Activated CD8-positive, alpha-beta memory T cell treated with anti-CD3 and anti-CD28 coated beads for 1 hour (primary cell): ENCODE data around the gene MRPS24.

Source experiments
- DNase-seq, 2 donors: peaks; one replicate each; pipeline ENCODE4 v3.0.0-alpha.2; 2020; ENCODE audit warnings: low read depth in 1 of 2; ENCODE audit errors: extremely low read depth in 1 of 2

The MRPS24 gene

DNA sequence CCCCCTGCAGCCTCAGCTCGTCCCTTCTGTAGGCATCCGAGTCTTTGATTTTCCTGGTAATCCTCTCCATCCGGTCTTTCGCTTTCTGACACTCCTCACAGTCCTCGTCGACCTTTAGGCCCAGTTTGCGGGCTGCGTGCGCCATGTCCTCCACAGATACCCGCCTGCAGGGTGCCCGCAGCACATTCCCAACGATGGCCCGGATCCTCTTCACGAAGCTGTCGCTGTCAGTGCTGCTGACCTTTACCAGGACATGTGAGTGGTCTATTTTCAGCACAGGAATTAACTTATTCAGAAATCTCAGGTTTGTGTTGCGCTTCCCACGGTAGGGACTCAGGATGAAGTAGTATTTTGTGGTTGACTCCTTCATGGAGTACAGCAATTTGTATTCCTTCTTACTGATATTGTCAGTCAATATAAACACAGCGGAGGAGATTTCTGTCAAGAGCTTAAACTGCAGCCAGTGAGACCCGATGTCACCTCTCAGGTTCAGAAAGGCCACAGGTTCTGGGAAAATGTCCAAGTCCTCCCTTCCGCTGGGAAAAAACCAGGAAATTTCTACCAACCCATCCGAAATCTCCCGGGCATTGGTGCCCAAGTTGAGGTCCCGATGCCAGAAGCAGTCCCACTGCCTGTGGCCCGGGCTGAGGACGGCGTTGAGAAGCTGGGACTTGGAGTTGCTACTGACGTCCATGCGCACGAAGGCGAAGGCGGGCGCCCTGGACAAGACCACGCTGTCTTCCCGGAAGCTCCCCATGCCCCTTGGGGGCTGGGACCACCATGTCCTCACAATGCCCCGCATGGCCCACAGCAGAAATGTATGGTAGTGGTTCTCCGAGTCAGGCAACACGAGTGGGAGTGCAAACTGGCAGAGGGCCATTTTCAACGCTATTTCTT is 8.9 kb upstream of the MRPS24 start:
- DNase-seq = no peak

- DNase-seq = no peak
These were observed 7.8 kb upstream of the MRPS24 start for GRCh38 chr7:43876976-43877745.

DNA sequence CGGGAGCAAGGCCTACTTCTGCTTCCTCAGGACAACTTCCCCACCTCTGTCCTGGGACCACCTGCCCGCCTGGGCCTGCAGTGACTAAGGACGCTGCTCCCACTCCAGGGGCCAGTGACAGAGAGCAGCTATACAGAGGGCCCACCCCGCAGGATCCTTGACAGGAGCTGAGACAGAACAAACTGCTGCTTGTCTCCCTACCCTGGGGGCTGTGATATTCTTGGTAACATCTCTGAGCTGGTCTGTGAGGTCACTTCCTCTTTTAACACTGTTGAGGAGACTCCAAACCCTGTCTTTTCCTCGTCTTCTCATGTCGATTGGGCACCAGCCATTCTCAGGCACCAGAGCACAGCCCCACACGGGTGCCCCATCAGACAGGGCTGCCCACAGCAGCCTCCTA is 6.9 kb upstream of the MRPS24 start:
- no peak for DNase-seq

DNA sequence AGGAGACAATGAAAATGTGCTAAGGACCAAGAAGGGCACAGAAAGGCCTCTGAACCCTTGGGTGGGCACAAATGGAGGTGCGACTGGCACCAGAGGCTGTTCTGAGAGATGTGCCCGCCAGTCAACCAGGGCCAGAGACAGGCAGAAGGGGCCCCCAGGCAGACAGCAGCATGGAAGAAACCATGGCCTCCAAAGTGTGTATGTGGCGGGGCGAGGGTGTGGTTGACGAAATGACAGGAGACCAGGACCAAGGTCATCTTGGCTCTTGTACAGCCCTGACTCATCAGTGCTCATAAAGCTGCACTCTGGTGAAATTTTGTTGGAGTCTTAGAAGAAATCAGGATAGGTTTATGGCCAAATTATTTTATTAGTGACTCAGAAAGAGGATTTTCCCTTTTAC is 4.0 kb upstream of the MRPS24 start:
- DNase-seq = no peak

DNA sequence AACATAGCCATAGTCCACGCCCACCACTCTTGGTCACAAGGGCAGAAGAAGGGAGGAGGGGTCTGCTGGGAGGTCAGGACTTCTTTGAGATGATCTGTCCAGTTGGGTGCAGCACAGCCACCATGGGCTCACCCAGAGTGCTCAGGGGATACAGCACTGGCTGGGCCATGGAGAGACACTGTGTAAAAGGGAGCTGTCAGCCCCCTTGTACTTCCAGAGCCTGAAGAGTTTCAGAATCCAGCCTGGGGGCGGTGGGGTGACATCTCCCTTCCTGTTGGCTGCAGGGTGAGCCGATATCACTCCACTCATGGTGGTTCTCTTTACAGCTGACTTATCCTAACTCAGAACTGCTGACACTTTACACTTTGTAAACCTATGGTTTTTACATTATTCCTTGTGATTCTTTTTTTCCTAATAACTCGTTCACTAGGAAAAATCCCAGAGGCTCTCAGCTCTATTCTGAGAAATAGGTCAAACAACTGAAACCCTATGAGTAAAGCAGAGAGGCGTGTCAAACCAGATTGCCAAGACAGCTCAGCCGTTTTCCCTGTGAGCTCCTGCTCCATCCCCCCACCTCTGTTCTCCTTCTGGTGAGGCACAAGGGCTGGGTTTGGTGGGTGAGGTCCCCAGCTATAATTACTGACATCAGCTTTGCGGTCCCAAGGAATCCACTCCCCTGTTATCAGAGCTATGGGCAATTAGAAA is 3.2 kb upstream of the MRPS24 start:
- no peak for DNase-seq

DNA sequence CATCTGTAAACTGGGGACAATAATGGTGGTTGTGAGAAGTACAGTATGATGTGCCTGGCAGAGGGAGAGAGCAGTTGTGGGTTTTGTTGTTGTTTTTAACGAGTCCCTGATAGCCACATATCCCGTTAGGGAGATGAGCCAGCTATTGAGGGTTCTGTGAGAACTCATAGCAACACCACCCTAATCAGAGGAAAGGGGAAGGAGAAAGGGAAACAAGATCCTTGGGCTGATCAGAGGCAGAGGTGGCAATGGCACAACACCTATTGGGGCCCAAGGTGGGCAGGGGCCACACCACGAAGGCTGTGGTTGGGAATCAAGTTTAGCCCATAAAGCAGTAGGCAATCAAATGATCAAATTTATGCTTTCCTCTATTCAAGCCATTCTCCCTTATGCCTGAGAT is 1.7 kb upstream of the MRPS24 start:
- DNase-seq = no peak

- DNase-seq = no peak
These were observed 999 bp upstream of the MRPS24 start for GRCh38 chr7:43870316-43870715.

DNA sequence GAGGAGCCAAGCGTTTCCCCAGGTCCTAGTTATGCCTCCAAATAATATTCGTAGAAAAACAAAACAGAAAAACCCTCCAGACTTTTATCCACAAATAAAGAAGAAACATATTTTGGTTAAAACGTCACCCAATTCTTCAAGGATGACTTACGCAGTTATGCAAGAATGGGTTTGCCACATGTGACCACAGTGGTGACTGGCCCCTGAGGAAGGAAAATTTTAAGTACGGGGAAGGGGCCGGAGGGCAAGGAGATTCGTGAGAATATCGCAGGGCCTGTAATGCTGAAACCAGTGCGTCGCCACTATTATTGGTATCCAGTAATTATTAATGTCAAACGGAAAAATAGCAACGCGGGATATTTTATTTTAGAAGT is 537 bp upstream of the MRPS24 start:
- no peak for DNase-seq

DNA sequence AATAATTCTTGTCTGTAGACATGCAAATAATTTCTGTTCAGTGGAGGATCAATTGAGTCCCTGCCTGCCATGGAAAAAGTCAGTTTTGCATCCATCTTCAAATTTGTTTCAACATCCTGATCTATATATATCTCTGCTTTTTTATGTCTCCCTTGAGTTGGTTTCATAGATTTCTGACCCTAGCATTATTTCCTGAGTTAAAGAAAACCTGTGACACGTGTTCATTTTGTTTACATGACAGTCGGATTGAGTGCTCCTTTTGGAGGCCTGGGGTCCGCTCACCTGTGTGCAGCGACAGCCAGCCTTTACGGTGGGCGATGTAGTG is 674 bp downstream of the MRPS24 start:
- no peak for DNase-seq

DNA sequence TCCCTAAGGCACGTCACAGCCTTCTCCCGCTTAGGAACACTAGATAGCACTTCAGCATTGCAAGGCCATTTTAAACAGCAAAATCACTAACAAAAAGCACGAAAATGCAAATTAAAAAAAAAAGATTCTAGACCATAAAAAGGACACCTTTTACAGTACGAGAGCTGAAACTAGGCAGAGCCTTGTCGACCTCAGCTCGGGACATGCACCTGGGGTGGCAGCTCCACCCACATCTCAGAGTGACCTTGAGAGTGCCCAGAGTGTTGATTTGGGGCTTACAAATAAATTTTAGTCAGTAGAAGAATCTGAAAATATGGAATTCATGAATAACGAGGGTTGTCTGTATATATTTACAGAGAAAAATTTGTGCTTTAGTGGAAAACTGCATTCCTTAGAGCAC is 1.1 kb downstream of the MRPS24 start:
- DNase-seq = no peak

DNA sequence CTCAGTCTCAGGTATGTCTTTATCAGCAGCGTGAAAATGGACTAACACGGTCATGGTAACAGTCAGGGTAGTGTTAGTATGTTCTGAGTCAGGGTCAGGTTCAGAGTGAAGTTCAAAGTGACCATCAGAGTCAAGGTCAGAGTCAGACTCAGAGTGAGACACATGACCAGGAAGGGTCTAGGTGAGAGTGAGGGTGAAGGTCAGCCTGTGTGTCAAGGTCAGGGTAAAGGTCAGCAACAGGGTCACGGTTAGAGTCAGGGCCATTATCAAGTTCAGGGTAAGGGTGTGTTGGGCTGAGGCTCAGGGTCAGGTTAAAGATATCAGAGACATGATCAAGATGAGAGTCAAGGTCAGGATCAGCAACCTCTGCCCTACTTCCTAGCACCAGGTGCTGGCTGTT is 4.0 kb downstream of the MRPS24 start:
- DNase-seq = no peak

- DNase-seq = no peak
These were observed 5.2 kb downstream of the MRPS24 start for GRCh38 chr7:43864126-43864525.

GRCh38 chr7:43856996-43857395 is 12.3 kb downstream of the MRPS24 start:
- no peak for DNase-seq

- DNase-seq = no peak
These were observed 13.0 kb downstream of the MRPS24 start for GRCh38 chr7:43856316-43856715.

- DNase-seq = no peak
These were observed 14.1 kb downstream of the MRPS24 start for GRCh38 chr7:43855176-43855575.

DNA sequence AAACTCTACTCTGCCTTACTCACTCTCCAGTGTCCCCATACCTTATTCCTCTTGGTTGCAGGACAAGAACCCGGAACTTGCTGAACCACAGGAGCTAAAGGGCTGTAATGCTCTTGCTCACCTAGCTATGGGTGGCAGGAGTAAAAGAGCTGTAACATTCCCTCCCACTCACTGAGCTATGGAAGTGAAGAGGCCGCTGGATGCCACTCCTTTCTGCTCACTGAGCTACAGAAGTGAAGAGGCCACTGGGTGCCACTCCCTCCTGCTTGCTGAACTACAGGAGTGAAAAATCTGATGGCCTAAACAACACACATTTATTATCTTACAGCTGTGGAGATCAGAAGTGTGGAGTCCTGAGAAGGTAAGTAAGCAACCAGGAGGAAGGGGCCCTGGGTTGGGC is 17.5 kb downstream of the MRPS24 start:
- no peak for DNase-seq

GRCh38 chr7:43850348-43851116 is 18.8 kb downstream of the MRPS24 start:
- DNase-seq = no peak

GRCh38 chr7:43849047-43849446 is 20.3 kb downstream of the MRPS24 start:
- DNase-seq = no peak

- DNase-seq = no peak
These were observed 21.8 kb downstream of the MRPS24 start for GRCh38 chr7:43847496-43847895.

DNA sequence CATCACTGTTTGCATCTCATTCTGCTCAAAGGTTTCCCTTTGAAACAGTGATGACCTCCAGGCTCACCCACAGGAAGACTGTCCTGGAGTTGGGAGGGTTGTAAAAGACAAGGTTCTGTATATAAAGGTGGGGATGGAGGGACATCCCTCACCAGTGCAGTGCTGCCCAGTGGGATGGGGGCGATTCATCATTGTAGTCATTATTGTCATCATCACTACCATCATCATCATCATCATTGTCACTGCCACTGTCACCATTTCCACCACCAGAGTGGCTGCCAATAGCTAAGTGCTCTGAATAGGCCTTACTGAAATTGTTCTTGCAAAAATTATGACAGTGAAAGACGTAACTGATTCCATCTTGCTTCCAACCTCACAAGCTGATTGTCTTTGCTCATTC is 24.7 kb downstream of the MRPS24 start:
- DNase-seq = no peak

DNA sequence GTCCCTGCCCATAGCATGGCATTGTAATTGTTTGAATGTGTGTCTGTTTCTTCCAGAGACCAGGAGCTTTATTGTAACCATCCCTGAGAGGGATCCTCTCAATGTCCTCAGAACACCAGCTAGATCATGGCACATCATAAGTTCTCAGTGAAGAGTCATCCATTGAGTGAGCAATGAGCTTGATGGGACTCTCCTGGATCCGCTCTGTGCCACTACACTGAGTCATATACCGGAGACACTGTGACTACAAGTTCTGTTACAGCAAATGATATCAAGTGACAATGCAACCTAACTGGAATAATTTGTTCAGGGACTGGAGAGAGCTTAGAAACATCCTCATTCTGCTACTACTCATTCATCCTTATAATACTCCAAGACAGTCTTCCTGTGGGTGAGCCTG is 25.1 kb downstream of the MRPS24 start:
- DNase-seq = no peak
